Adrenal gland (tissue), 5 donors: ENCODE measurements around the gene LIAS.

Experiments used
- CTCF ChIP-seq, 6 experiments: fragments of 450-650 bp in 4 of 6; fragments of 200-600 bp in 2 of 6; sonication (generic) in 1 of 6; IDR thresholded peaks; 1 replicate in 5 of 6; 2 replicates in 1 of 6; pipeline versions ENCODE4 v1.5.1 to v1.8.0; 2016 to 2021; ENCODE audit warnings: antibody characterized with exemption in 6 of 6, mild to moderate bottlenecking in 2 of 6, moderate library complexity in 1 of 6
- POLR2A ChIP-seq, 2 donors: fragments of 450-650 bp; IDR thresholded peaks; one replicate each; pipeline ENCODE4 v1.6.1; 2017; ENCODE audit warnings: antibody characterized with exemption in 2 of 2, mild to moderate bottlenecking in 2 of 2, moderate library complexity in 1 of 2
- donor health status: DM: no; HTN: no; CAD: no.

GRCh38 chr4:39426728-39427127 is 32.1 kb upstream of the LIAS start:
- TF ChIP-seq CTCF (IDR thresholded peaks at IDR 0.05) (no peak), POLR2A (IDR thresholded peaks at IDR 0.05) (no peak)
